GM23338 (cell line): Measurements from ENCODE around the gene SCN7A. TPM values are rescaled to one million over a fixed set of nuclear protein-coding genes. Genes with fewer than 3 reads are reported as not detected.

Source experiments
- ATAC-seq: fragments of 200-7000 bp; cut with Tn5 transposase; 3 replicates; pipeline ENCODE4 v1.9.1; 2020
- DNase-seq: peaks from one replicate; pipeline ENCODE4 v3.0.0-alpha.2; 2015; ENCODE audit warnings: low spot score
- H2AFZ ChIP-seq: fragments of 200-600 bp; sonication (generic); 2 replicates; pipeline ENCODE4 v1.8.0; 2016; ENCODE audit warnings: antibody characterized with exemption, mild to moderate bottlenecking, moderate library complexity
- H3F3A ChIP-seq: fragments of 200-600 bp; sonication (generic); replicated peaks from 2 replicates; pipeline ENCODE4 v1.8.0; 2017; ENCODE audit warnings: antibody characterized with exemption, mixed run types, low read depth
- H3K27ac ChIP-seq: fragments of 200-600 bp; sonication (generic); 2 replicates; pipeline ENCODE4 v1.6.1; 2016; ENCODE audit warnings: low read depth
- H3K27me3 ChIP-seq: fragments of 200-600 bp; sonication (generic); 2 replicates; pipeline ENCODE4 v1.8.0; 2016; ENCODE audit warnings: mild to moderate bottlenecking, mixed run types, moderate library complexity; ENCODE audit not compliant: insufficient read depth
- H3K36me3 ChIP-seq: fragments of 200-600 bp; sonication (generic); 2 replicates; pipeline ENCODE4 v1.8.0; 2016; ENCODE audit warnings: mild to moderate bottlenecking; ENCODE audit not compliant: insufficient read depth
- H3K4me1 ChIP-seq: fragments of 200-600 bp; sonication (generic); 2 replicates; pipeline ENCODE4 v1.8.0; 2016; ENCODE audit warnings: mild to moderate bottlenecking, moderate library complexity; ENCODE audit not compliant: insufficient read depth
- H3K4me2 ChIP-seq: fragments of 200-600 bp; sonication (generic); 2 replicates; pipeline ENCODE4 v1.7.1; 2017; ENCODE audit warnings: mixed run types
- H3K4me3 ChIP-seq: fragments of 200-600 bp; sonication (generic); 2 replicates; pipeline ENCODE4 v1.6.1; 2016; ENCODE audit warnings: mixed run types
- H3K79me2 ChIP-seq: fragments of 200-600 bp; sonication (generic); replicated peaks from 2 replicates; pipeline ENCODE4 v1.8.0; 2017; ENCODE audit warnings: mild to moderate bottlenecking; ENCODE audit not compliant: insufficient read depth
- H3K9me2 ChIP-seq: fragments of 200-600 bp; sonication (generic); 2 replicates; pipeline ENCODE4 v1.8.0; 2017; ENCODE audit not compliant: insufficient read depth
- H4K20me1 ChIP-seq: fragments of 200-600 bp; sonication (generic); replicated peaks from 2 replicates; pipeline ENCODE4 v1.8.0; 2017; ENCODE audit warnings: mild to moderate bottlenecking; ENCODE audit not compliant: insufficient read depth
- H3K27ac Mint-ChIP-seq: 2 replicates; pipeline ENCODE4 v1.8.0; 2020; ENCODE audit warnings: inconsistent platforms, mild to moderate bottlenecking, moderate library complexity, mixed read lengths
- H3K27me3 Mint-ChIP-seq: 3 replicates; pipeline ENCODE4 v1.8.0; 2022; ENCODE audit warnings: low read depth, mild to moderate bottlenecking, moderate library complexity, mixed read lengths, inconsistent platforms; ENCODE audit not compliant: insufficient read depth, poor library complexity
- H3K36me3 Mint-ChIP-seq: 3 replicates; pipeline ENCODE4 v1.8.0; 2021; ENCODE audit warnings: low read depth, mild to moderate bottlenecking, inconsistent platforms, moderate library complexity, mixed read lengths
- H3K4me1 Mint-ChIP-seq: 3 replicates; pipeline ENCODE4 v1.8.0; 2020; ENCODE audit warnings: mild to moderate bottlenecking, inconsistent platforms, mixed read lengths
- H3K4me3 Mint-ChIP-seq: 3 replicates; pipeline ENCODE4 v1.8.0; 2021; ENCODE audit warnings: moderate library complexity, mild to moderate bottlenecking, inconsistent platforms, mixed read lengths
- H3K9me3 Mint-ChIP-seq: 3 replicates; pipeline ENCODE4 v1.8.0; 2020; ENCODE audit warnings: moderate library complexity, mild to moderate bottlenecking, inconsistent platforms, mixed read lengths
- CREB1 ChIP-seq: fragments of 250-450 bp; sonication (Bioruptor Pico); IDR thresholded peaks from 2 replicates; pipeline ENCODE4 v1.5.0; 2020; ENCODE audit warnings: low read depth, mild to moderate bottlenecking, moderate library complexity
- CTCF ChIP-seq, 2 experiments: fragments of 200-600 bp in 1 of 2; sonication (generic) in 1 of 2; conservative IDR thresholded peaks; 2 replicates each; pipeline versions ENCODE4 v1.5.1 to v1.6.1; 2016 to 2017; ENCODE audit warnings: antibody characterized with exemption in 2 of 2, low read depth in 2 of 2, mild to moderate bottlenecking in 2 of 2, moderate library complexity in 1 of 2
- ETS1 ChIP-seq: IDR thresholded peaks from 2 replicates; pipeline ENCODE4 v1.6.1; 2016; ENCODE audit warnings: antibody characterized with exemption
- EZH2 ChIP-seq: fragments of 200-600 bp; sonication (generic); IDR thresholded peaks from one replicate; pipeline ENCODE4 v1.8.0; 2017; ENCODE audit warnings: antibody characterized with exemption, mild to moderate bottlenecking, low read depth; ENCODE audit not compliant: unreplicated experiment
- EZH2phosphoT487 ChIP-seq: fragments of 200-600 bp; sonication (generic); IDR thresholded peaks from one replicate; pipeline ENCODE4 v1.8.1; 2018; ENCODE audit warnings: antibody characterized with exemption; ENCODE audit not compliant: unreplicated experiment
- JUNB ChIP-seq: IDR thresholded peaks from one replicate; pipeline ENCODE4 v1.6.1; 2016; ENCODE audit warnings: antibody characterized with exemption; ENCODE audit not compliant: unreplicated experiment
- NANOG ChIP-seq: IDR thresholded peaks from 2 replicates; pipeline ENCODE4 v1.6.1; 2016; ENCODE audit warnings: antibody characterized with exemption, borderline replicate concordance
- POLR2AphosphoS5 ChIP-seq: IDR thresholded peaks from 2 replicates; pipeline ENCODE4 v1.6.1; 2016; ENCODE audit warnings: antibody characterized with exemption, low read depth
- REST ChIP-seq: IDR thresholded peaks from one replicate; pipeline ENCODE4 v1.6.1; 2018; ENCODE audit warnings: antibody characterized with exemption; ENCODE audit not compliant: unreplicated experiment
- STAT1 ChIP-seq: IDR thresholded peaks from one replicate; pipeline ENCODE4 v1.6.1; 2016; ENCODE audit warnings: antibody characterized with exemption; ENCODE audit not compliant: unreplicated experiment
- ZNF114 ChIP-seq: fragments of 250-450 bp; sonication (Bioruptor Pico); IDR thresholded peaks from 2 replicates; pipeline ENCODE4 v1.5.0; 2020; ENCODE audit warnings: mild to moderate bottlenecking, moderate library complexity
- ZNF331 ChIP-seq: fragments of 250-450 bp; sonication (Bioruptor Pico); IDR thresholded peaks from 2 replicates; pipeline ENCODE4 v1.5.0; 2020; ENCODE audit warnings: low read depth, mild to moderate bottlenecking, moderate library complexity
- ZNF462 ChIP-seq: fragments of 250-450 bp; sonication (Bioruptor Pico); IDR thresholded peaks from 2 replicates; pipeline ENCODE4 v1.5.0; 2020; ENCODE audit warnings: mild to moderate bottlenecking, moderate library complexity
- polyA plus RNA-seq: library from polyadenylated mRNA; unstranded; fragments of >200 nt; fragmentation: Nextera tagmentation; extraction: Ambion mirVana; gene quantifications from 2 replicates; pipeline ENCODE4 v1.2.1, GENCODE V29; 2016
- total RNA-seq: library from RNA; depleted of rRNA; stranded (reverse); fragments of >200 nt; shearing (Covaris generic); gene quantifications from 2 replicates; pipeline ENCODE4 v1.2.3, GENCODE V29; 2014

SCN7A gene
- total and polyA plus RNA-seq, 2 experiments from 2014 or later = 0.10 to 0.42 TPM

- Histone ChIP-seq H3K27ac (no peak overlapping the region), H3K4me3 (no peak overlapping the region), H3K4me2 (no peak overlapping the region), H3F3A (no peaks in the 10 kb centered on the region), H2AFZ (no peak overlapping the region), H3K36me3 (no peaks in the 10 kb centered on the region), H3K27me3 (no peaks in the 10 kb centered on the region), H4K20me1 (no peaks in the 10 kb centered on the region), H3K4me1 (no peaks in the 10 kb centered on the region), H3K79me2 (no peaks in the 10 kb centered on the region), H3K9me2 (no peaks in the 10 kb centered on the region)
- Mint-ChIP-seq H3K27me3 (no peaks in the 10 kb centered on the region), H3K9me3 (no peaks in the 10 kb centered on the region), H3K4me1 (no peaks in the 10 kb centered on the region), H3K36me3 (no peaks in the 10 kb centered on the region), H3K4me3 (no peak overlapping the region), H3K27ac (no peak overlapping the region)
- ATAC-seq (no peak), DNase-seq (no peak)
- TF ChIP-seq ZNF331 (CRISPR knock-in tag) (no peak), EZH2 (no peak), ZNF462 (CRISPR knock-in tag) (no peak), ETS1 (no peak), EZH2phosphoT487 (no peak), NANOG (no peak), STAT1 (no peak), JUNB (no peak), ZNF114 (CRISPR knock-in tag) (no peak), CTCF (conservative IDR thresholded peaks at IDR 0.05; ENCODE audit: low read depth in 2 of 2) (no peak), POLR2AphosphoS5 (no peak), CREB1 (no peak), REST (no peak)
Observed at GRCh38 chr2:166464187-166464586, 29.9 kb downstream of the SCN7A start.
